HG02884 (cell line): ENCODE measurements around the gene KIRREL3.

ENCODE experiments used
- ATAC-seq: cut with Tn5 transposase; IDR thresholded peaks from one replicate; pipeline ENCODE4 v1.9.1; 2021; ENCODE audit warnings: mild to moderate bottlenecking, moderate library complexity; ENCODE audit not compliant: unreplicated experiment

Gene KIRREL3

GRCh38 chr11:126521196-126521595 is 479.4 kb downstream of the KIRREL3 start:
- ATAC-seq = no peak

DNA sequence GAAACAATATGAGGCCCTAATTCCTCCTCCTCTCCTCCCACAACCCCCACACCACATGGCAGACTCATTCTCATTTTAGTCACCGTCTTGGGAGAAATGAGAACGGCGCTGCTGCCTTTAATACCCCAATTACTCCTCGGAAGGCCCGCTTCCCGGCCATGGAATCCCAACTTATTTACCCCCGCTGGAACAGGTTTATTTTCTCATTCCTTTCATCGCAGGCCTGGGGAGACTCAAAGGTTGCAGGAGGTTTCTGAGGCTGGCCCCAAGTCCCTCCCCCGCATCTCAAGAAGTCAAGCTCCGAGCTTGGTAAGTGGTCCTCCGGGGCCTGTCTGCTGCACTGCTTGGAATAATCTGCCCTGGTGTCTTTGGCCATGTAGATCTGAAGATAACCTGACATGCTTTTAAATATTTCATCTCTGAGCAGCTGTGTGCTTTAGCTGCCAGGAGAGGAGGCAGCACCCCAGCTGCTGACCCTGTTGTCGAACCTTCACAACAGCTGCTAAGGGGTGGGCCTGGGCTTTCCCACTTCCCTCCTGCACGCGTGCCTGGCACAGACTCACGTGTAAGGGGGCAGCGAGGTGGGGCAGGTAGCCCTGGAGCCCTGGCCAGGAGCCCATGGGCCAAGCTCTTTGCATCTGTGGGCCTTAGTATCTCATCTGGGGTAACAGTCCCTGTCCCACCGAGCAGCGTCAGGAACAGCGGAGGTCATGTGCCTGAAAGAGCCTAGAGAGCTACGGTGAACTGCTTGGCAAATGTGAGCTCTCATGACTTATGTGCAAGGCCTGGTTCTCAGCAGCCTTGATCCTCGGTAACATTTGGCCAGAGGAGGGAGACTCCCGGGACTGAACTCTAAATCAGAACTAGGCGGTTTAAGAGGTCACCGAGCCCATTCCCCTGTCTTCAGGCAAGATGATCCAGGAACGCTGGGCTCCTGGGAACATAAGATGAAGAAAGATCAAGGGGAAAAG is 480.5 kb downstream of the KIRREL3 start:
- no peak for ATAC-seq

DNA sequence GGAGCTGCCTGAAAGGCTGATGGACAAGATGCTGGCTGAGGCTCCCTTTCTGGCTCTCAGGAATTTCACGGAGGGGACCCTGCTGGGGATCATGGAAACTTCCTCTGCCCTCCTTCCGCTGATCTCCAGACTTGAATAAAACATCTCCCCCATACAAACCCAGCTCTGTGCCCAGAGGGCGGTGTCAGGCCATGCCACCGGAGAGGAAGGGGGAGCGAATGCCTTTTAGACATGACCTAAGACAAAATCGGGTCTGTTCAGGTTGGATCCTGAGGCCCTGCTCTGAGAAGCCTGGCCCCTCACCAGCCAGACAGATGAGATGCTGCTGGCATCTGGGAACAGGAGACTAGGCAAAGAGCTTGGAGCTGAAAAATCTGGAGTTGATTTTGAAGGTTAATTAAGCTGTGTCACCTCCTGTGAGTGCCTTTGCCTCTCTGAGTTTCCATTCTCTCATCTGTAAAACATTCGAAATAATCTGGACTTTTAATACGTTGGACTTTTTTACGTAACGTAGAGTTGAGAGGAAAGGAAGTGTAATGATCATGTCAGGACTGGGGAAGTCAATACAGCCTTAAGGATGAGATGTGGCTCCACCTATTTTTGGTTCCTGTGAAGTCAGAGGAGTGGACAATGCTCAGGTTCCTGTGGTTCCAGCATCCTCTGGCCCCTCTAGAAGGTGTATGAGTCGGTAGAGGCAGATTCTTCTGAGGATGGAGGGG is 481.4 kb downstream of the KIRREL3 start:
- no peak for ATAC-seq

DNA sequence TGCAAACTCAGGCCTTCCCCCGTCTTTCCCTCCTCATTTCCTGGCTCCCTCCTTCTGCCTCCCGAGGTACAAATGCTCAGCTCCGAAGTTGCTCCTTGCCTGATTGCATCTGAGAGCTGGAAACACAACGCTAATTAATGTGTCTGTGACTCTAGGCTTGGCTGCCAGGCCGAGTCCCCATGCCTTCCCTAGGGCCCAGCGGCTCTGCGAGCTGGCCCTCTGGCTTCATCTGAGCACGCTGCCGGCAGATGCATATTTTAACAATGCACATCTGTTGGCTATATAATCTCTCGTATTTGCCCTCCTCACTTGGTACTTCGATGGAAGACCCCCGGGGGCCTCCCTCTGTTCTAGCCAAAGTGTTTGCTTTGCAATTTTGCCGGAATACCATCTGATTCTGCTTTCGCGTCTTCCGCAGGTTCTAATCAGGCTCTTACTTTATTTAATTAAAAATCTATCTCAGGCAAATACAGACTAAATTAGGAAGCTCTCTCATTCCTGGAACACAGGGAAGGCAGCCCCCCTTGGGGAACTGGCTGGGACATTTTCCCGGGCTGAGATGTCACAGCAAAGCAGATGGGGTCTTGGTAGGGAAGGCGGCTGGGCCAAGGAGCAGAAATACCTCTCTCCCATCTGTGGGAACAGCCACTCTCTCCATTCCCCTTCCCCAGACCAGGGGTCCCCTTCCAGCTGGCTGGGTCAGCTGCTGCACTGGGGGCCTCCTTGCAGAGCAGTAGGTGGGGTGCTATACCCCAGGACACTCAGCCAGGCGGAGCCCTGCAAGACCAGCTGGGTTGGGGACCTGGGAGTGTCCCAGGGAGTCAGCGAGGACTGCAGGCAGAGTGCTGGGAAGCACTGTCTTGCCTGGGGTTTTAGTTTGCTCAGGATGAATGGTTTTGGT is 482.2 kb downstream of the KIRREL3 start:
- ATAC-seq = no peak

GRCh38 chr11:126515501-126515900 is 485.1 kb downstream of the KIRREL3 start:
- ATAC-seq = no peak

DNA sequence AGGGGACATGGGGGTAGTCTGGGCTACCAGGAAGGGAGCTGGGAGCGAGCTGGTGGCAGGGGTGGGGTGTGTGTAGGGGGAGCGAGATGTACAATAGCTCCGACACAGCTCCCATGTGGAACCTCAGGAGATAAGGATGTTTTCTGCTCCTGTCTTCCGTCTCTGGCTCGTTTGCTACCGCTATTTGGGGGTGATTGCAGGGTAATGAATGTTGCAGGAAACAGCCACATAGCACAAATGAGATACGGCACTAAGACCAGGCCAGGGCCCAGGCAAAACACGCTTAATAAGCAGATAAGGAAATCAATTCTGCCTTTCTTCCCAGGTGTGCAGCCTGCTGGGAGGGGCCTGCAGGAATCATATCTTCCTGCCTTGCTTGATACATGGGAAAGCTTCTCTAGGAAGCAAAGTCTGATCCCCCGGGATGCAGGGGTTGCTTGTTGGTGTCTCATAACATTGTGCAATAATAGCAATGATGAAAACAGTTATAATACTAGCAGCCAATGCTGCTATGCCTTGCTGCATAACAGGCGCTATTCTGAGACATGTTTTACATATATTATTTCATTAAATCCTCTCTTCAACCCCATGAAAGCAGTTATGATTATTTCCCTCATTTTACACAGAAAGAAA is 486.4 kb downstream of the KIRREL3 start:
- no peak for ATAC-seq

DNA sequence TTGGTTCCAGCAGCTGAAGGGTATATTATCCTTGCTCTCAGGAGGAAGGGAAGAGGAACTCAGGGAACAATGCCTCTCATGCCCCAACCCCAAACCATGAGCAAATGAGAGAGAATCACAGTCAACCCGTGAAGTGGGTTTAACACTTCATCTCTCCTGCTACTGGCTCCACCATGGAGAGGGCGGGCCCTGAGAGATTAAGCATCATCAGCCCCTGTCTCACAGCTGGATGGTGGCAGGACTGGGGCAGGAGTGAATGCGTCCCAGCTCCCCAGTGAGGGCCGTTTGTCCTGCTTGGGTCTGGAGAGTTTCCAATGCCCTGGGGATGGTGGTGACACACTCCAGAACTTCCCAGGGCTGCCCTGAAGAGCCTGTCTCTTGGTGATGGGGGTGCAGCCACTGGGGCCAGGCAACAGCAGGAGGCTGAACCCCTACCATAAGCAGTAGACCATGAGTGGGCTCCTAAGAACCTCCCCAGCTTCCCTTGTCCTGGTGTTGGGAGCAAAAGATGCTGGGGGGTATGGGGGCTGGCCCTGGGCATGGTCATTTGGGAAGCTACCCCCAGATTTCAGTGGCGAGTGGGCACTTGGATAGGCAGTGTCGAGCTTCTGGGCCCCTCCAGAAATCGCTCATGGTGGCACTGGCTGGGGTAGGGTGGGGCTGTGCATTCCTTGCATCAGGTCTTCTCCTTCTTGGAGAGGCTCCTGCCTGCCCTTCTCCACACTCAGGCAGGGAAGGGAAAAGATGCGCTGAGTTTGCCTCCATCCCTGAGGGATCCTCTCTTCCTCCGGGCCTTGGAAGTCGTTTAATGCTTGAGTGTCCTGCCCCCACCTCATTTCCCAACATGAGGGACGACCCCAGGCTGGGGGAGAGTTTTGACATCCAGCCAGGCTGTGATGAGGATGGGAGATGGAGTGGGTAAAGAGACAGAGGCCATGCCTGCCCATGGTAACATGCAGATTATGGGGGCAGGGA is 487.5 kb downstream of the KIRREL3 start:
- ATAC-seq = no peak

DNA sequence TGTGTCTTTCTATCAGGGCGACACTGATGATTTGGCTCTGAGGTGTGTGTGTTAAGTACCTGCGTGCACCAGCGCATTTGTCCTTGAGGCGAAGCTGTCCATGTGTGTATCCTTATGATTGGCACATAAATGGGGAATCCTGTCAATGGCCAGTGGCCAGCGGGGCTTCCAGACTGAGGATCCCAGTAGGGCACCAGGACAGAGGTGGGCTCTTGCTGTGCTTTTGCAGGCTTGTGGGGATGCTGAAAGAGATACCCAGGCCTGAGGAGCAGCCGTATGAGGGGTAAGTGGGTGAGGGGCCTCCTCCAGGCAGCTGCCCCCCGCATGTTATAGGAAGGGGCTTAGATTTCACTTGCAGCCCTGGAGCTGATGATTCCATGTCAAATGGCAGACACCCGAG is 488.3 kb downstream of the KIRREL3 start:
- no peak for ATAC-seq

GRCh38 chr11:126511475-126512115 is 489.0 kb downstream of the KIRREL3 start:
- ATAC-seq = no peak

DNA sequence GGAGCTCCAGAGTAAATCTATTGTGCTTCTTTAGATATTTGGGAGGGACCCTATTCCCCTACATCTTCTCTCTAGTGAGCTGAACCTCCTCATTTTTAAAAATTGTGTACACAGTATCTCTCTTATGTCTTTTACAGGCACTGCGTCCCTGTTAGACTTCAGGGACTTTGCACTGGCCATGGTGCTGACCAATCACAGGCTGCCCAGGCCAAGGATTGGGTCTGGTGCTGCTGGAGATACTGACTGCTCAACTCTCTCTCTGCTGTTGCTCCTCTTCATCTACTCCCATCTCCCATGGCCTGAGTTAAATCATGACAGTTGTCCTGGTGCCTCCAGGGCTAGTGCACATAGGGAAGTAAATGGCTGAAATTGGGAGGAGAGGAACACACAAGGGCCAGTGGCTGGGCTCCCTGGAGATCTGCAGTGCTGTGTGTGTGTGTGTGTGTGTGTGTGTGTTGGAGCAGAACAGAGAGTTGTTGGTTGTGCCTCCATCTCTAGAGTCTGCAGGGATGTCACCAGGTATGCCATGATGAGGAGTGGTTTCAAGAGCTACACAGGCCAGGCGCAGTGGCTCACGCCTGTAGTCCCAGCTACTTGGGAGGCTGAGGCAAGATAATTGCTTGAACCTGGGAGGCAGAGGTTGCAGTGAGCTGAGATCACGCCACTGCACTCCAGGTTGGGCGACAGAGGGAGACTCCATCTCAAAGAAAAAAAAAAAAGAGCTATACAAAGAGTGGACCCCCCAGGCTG is 489.8 kb downstream of the KIRREL3 start:
- ATAC-seq = no peak

GRCh38 chr11:126507646-126508045 is 492.9 kb downstream of the KIRREL3 start:
- no peak for ATAC-seq

DNA sequence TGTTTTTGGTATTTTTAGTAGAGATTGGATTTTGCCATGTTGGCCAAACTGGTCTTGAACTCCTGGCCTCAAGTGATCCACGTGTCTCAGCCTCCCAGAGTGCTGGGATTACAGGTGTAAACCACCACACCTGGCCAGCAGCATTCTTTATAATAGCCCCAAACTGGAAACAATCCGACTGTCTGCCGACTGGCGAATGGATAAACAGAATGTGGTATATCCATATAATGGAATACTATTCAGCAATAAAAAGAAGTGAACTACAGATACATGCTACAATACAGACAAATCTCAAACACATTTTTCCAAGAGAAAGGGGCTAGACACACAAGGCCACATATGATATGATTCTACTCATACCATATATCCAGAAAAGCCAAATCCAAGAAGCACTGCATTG is 493.8 kb downstream of the KIRREL3 start:
- no peak for ATAC-seq

DNA sequence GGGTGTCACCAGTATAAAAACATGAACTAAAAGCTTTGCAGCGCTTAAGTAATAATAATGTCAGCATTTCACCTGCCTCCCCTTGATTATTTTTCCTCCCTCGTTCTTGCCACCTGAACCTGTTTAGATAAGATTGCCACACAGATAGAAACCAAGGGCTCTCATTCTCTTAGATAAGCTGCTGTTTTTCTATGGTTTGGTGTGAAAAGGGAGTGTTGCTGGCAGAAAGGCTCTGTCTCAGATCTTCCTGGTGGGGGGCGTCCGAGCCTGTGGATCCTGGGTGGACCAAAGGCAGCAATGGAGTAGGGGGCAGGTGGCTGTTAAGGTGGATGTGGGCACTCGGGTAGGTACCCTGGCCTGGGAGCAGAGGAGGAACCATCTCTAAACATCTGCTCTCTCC is 497.6 kb downstream of the KIRREL3 start:
- ATAC-seq = no peak

DNA sequence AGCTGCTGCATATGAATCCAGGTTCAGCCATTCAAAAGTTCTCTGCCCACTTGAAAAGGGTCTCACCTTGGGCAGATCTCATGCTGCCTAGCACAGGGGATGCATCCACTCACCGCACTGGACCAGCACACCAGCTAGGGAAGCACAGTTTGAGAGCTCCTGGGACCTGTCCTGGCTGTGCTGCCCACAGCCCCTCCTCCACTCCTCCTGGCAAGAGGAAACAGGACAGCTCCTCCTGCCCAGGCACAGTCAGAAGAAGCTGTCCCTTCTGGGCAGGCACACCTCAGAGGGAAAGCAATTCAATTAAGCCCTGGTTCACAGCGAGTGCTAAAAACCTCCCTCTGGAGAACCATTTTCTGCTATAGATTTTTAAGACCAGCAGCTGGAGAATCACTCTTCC is 498.4 kb downstream of the KIRREL3 start:
- ATAC-seq = no peak

DNA sequence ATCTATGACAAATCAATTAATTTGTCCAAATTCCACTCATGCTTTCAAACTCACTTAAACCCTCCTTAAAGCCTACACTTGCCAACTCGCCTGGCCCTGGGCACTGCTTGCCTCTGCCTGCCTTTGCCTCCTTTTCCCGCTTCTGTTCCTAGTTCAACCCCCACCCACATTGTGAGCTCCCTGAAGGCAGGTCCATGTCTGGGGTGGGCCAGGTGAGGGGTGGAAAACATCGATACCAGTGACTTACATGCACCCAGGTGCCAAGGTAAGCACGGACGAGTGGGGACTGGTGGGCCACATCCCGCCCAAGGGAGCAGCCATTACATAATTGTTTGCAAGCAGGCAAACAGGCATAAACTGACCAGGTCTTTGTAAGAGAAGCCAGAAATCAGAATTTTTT is 498.9 kb downstream of the KIRREL3 start:
- no peak for ATAC-seq

GRCh38 chr11:126500981-126501380 is 499.6 kb downstream of the KIRREL3 start:
- ATAC-seq = no peak

- ATAC-seq = no peak
Measured at GRCh38 chr11:126499131-126499752, 501.3 kb downstream of the KIRREL3 start.

DNA sequence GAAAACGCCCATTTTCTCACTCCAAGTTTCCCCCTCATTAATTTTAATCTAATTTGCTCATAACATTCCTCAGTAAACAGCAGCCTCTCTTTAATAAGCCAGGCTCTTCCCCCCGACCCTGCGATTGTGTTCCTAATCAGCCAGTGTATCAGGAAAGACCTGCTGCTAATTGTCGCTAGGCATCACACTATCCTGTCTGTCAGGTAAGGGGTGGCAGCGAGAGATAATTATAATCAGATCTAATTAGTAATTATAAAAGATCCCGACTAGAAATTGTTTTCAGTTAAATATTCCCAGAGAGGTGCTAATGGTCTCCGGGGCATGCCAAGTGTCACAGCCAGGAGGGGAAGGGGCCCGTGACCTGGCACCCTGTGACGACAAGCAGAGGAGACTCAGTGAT is 502.3 kb downstream of the KIRREL3 start:
- ATAC-seq = no peak
